ENCODE measurements around the gene TMEM236. TPM values are rescaled to one million over a fixed set of nuclear protein-coding genes. Genes with fewer than 3 reads are reported as not detected.

The TMEM236 gene
- total RNA-seq, 2 experiments from 2014 or later, result 0.05 to 0.06 TPM

DNA sequence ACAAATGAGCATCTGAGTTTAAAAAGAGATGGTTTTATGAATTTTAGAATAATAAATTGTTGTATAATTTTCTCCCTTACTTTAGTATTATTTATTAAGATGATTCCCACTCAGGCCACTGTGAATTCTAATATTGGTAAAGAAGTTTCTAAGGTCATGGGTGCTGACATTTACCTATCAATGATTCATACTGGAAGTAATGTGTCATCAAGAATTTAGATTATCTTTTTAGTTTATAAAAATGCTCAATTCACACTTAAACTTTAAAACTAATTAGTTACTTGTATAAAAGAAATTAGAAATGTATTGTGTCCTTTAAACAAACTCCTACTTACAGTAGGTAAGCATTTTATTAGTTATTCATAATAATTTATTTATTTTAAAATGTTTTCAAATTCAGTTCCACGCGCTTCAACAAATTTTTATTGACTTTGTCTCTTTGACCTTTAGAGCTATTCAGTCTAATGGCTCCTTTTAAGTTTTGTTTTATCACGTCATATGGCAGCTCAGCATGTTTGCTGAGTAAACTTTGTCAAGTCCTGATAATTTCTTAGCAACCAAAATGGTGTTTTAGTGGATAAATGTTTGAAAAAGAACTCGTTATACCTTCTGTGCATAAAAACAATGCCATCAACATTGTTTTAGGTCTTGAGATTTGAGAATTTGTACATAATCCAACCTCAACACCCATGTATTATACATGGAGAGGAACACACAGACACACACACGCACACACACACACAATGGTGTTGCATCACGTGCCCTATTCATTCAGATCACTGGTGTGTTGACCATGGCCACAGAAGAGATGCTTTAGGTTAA, 42.0 kb downstream of the TMEM236 start:
- DNase-seq, result no peak
- POLR2A ChIA-PET, result no interaction called here
- H3K9me3 ChIP-seq (ENCODE audit: control insufficient read depth in 1 of 2, insufficient read depth in 1 of 2, low read length in 2 of 2), result no peaks in the 10 kb centered on the region
- H3K4me1 Mint-ChIP-seq (ENCODE audit: low read depth), result no peaks in the 10 kb centered on the region
- no peaks in the 10 kb centered on the region for H3K36me3 ChIP-seq (ENCODE audit: insufficient read depth, low read length)
- CTCF ChIA-PET, result no interaction called here
- H3K27ac ChIP-seq (ENCODE audit: low read depth in 1 of 2, low read length in 2 of 2), result no peak overlapping the region
- no peak overlapping the region for H3K4me3 ChIP-seq (ENCODE audit: low read length)
- H3K9me3 Mint-ChIP-seq, result no peaks in the 10 kb centered on the region
- no peak for TF ChIP-seq CTCF (IDR thresholded peaks at IDR 0.05)
- intact Hi-C loops (cut with DNase I, micrococcal nuclease), result no loop called here
- H3K4me3 Mint-ChIP-seq, result no peak overlapping the region
- no peaks in the 10 kb centered on the region for H3K4me1 ChIP-seq (ENCODE audit: insufficient read depth, low read length)
- no peak overlapping the region for H3K27ac Mint-ChIP-seq
- H3K27me3 Mint-ChIP-seq, result peaks cover under 1% of the 10 kb centered on the region
- H3K27me3 ChIP-seq (ENCODE audit: control insufficient read depth in 1 of 2, insufficient read depth in 2 of 2, low read length in 2 of 2), result no peaks in the 10 kb centered on the region
- no peak for ATAC-seq (ENCODE audit: poor library complexity)
- H3K36me3 Mint-ChIP-seq (ENCODE audit: low read depth), result no peaks in the 10 kb centered on the region

- H3K9me3 ChIP-seq (ENCODE audit: control insufficient read depth in 1 of 2, insufficient read depth in 1 of 2, low read length in 2 of 2), result no peaks in the 10 kb centered on the region
- TF ChIP-seq CTCF (IDR thresholded peaks at IDR 0.05), result no peak
- no peaks in the 10 kb centered on the region for H3K27me3 Mint-ChIP-seq
- H3K9me3 Mint-ChIP-seq, result no peaks in the 10 kb centered on the region
- CTCF ChIA-PET, result no interaction called here
- H3K4me1 Mint-ChIP-seq (ENCODE audit: low read depth), result no peaks in the 10 kb centered on the region
- ATAC-seq (ENCODE audit: poor library complexity) (no peak), DNase-seq (no peak)
- POLR2A ChIA-PET, result no interaction called here
- H3K4me1 ChIP-seq (ENCODE audit: insufficient read depth, low read length), result no peaks in the 10 kb centered on the region
- H3K27me3 ChIP-seq (ENCODE audit: control insufficient read depth in 1 of 2, insufficient read depth in 2 of 2, low read length in 2 of 2), result no peaks in the 10 kb centered on the region
- H3K36me3 ChIP-seq (ENCODE audit: insufficient read depth, low read length), result no peaks in the 10 kb centered on the region
- no peak overlapping the region for H3K27ac ChIP-seq (ENCODE audit: low read depth in 1 of 2, low read length in 2 of 2)
- no peak overlapping the region for H3K27ac Mint-ChIP-seq
- intact Hi-C loops (cut with DNase I, micrococcal nuclease), result no loop called here
- H3K36me3 Mint-ChIP-seq (ENCODE audit: low read depth), result no peaks in the 10 kb centered on the region
- no peak overlapping the region for H3K4me3 Mint-ChIP-seq
- H3K4me3 ChIP-seq (ENCODE audit: low read length), result no peak overlapping the region
Measured at GRCh38 chr10:17795083-17795482, 43.1 kb downstream of the TMEM236 start.

DNA sequence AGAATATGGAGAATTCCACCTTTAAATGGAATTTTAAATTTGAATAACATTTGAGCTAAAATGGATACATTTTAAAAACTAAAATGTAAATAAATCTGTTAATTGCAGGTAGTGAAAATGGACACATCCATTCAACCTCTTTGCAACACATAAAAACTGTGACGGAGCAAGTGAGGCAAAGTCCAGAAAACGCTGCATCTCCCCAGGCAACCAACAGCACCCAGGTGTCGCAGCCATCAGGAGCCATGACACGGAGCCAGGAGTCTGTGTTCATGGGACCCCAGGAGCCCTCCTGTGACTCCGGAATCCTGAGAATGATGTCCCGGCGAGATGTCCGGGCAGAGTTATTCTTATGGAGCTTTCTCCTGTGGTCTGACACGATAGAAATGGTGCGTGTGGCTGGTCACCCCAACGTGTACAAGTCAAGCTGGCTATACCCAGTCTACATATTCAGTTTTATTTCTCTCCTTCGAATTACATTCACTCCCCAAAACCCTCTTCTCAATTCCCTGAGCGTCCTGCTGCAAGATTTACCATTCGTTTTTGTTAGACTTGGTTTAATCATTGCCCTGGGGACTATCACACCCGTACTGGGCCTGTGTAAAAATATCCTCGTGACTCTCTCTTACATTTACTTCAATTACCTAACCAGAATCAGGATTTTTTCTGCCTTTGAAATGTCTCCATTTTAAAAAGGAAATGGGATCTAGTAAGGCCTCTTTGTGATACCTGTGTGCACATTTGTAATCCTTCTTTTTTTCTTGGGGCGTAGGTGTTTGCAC, 44.0 kb downstream of the TMEM236 start:
- Histone ChIP-seq H3K9me3 (ENCODE audit: control insufficient read depth in 1 of 2, insufficient read depth in 1 of 2, low read length in 2 of 2) (no peaks in the 10 kb centered on the region), H3K4me3 (ENCODE audit: low read length) (no peak overlapping the region), H3K27me3 (ENCODE audit: control insufficient read depth in 1 of 2, insufficient read depth in 2 of 2, low read length in 2 of 2) (no peaks in the 10 kb centered on the region), H3K36me3 (ENCODE audit: insufficient read depth, low read length) (no peaks in the 10 kb centered on the region), H3K4me1 (ENCODE audit: insufficient read depth, low read length) (no peaks in the 10 kb centered on the region), H3K27ac (ENCODE audit: low read depth in 1 of 2, low read length in 2 of 2) (no peak overlapping the region)
- Mint-ChIP-seq H3K4me3 (no peak overlapping the region), H3K36me3 (ENCODE audit: low read depth) (no peaks in the 10 kb centered on the region), H3K9me3 (no peaks in the 10 kb centered on the region), H3K27me3 (no peaks in the 10 kb centered on the region), H3K27ac (no peak overlapping the region), H3K4me1 (ENCODE audit: low read depth) (no peaks in the 10 kb centered on the region)
- no peak for TF ChIP-seq CTCF (IDR thresholded peaks at IDR 0.05)
- no peak for DNase-seq
- no peak for ATAC-seq (ENCODE audit: poor library complexity)
- CTCF ChIA-PET, result no interaction called here
- intact Hi-C loops (cut with DNase I, micrococcal nuclease), result no loop called here
- POLR2A ChIA-PET, result no interaction called here

All from CD4-positive, alpha-beta T cell (primary cell).